ENCODE data around the gene CCL1.

The CCL1 gene

DNA sequence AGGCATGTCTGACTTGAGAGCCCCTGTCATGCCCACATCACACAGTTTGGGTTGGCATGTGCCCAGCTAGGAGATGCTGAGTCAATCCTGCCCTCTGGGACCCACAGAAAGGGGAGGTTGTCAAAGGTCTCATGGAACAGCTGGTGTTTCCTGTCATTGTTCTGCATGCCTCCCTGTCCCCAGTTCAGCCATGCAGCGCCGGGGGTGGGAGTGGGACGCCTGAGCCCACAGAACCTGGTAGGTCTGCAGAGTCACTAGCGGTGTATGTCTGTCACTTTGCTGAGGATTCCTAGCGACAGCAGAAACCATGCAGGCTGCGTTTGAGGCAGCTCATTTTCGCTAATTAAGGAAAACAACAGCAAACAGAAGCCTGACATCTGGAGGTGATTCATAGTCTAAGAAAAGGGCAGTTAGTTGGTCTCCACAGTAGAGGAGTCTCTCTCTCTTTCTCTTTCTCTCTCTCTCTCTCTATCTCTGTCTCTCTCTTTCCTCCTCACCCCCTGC, 19.6 kb upstream of the CCL1 start:
- DNase-seq = peak; percentile 6

DNA sequence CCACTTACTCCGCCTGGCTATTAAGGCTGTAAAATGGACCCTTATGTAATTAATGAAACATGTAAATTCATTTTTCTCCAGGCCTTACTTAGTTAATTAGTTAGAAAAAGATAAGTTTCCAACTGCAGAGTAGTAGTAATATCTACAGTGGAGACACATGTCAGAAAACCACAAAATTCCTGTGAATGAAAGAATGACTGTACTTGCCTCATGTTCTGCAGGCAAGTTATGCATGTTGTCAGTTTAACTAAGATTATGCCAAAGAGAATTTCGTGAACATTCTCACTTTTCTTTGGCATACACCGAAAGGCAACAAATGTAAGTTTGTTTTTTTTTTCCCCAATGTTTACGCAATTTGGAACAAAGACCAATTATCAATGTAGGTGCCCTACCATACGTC, 16.8 kb upstream of the CCL1 start:
- DNase-seq = no peak

DNA sequence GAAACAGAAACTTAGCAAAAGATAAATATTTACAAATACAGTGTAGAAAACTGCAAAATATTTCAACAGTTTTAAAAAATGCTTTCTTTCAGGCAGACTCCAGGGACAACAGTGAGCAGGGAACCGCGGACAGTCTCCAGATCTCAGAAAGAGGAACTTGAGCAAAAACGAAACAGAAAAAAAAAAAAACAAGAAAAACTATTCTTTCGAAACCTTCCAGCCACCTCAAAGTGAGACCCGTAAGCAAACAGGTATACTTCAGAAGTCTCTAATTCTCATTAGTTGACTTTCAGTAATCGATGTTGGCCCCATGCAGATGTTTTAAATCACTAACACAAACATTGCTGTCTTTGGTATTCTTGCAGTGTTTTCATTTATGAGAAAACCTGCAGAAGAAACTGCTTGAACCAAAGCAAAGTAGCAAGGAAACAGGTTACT, 15.7 kb upstream of the CCL1 start:
- DNase-seq = no peak

DNA sequence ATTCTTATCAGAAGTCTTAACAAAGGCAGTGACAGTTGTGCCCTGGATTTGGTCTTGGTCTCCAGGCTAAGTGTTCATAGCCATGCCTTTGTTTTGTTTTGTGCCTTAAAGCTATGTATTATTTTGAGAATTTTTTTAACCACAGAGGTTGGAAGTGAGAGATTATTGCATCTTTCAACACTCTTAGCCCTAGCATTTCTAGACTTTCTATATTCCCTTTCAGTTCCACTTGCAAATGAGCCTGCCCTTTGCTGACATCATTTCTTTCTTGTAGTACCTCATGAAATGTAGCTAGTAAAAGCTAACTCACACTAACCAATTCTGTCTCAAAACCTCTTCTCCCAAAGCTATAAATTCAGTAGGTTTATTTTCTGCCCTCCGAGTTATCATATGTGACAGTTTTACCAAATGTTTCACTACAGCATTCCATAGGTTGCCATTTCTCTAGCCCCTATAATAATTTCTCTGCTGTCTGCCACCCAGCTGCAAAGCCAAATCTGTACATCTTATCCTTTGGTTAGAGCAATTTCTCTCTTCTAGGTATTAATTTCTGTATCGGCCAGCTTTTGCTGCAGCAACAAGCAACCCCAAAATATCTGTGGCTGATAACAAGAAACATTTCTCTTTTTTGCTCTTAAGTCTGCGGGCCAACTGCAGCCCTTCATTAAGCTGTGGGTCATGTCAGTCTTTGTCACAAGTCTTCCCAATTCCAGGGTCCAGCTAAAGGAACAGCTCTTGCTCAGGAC, 14.2 kb upstream of the CCL1 start:
- DNase-seq = no peak

DNA sequence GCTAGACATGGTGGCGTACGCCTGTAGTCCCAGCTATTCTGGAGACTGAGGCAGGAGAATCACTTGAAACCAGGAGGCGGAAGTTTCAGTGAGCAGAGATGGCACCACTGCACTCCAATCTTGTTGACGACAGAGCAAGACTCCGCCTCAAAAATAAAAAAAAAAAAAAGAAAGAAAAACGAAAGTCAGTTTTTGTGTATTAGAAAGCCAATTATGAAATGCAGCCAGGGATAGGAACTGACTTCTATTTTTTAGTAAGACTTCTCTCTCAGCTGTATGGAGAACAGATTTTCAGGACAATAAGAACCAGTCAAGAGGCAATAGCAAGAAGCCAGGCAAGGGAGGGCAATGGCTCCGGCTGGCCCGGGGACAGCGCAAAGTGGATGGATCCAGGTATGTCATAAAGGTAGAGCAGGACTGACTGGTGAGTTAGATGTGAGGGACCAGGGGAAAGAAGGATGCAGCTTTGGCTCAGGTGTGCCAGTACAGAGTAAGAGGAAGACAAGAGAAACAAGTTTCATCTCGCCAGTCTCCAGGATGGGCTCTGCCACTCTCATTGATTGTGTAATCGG, 12.5 kb upstream of the CCL1 start:
- DNase-seq = no peak

DNA sequence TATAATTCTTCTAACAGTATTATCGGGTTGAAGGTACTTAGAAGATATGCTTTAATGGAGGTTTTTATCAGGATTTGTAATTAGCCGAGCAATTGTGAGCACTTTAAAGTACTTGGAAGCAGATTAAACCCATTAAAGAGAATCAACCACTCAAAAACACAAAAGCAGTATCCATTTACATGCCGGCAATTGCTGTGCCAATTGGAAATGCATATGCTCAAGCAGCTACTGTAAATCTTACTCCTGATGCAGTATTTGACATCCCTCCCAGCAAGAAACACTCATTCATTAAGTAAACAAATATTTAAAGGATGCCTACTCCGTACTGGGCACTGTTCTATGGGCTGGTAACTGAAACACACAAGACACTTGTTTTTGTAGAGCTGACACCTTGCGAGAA, 11.4 kb upstream of the CCL1 start:
- DNase-seq = no peak

DNA sequence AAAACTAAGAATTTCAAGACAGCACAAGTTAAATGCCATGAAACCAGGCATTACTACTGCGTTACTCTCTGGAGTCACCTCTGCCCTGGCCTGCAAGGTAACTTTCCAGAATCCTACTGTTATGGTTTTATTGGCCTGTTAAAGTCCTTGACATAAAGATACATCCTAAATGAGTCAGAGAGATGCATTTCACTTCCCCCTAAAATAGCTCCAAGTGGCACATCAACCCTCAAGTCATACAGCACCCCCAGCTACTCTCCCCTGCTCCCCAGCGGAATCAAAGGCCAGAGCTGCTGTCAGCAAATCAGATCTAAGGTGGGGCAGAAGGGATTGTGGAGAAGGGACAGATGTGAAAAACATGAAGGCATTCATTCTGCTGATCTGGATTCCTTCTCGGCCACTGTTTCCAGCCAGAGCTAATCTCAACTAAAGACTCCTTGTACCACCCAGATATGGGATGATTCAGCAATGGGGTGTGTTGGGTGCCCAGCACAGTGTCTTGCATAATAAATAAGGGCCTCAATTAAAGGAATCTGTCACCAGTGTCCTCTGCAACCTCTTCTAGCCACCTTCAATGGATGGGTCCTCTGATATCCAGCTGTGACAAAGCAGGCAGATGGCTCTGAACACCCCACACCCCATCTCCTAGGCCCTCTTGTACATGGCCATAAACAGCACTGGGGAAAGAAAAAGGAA, 8.5 kb upstream of the CCL1 start:
- DNase-seq = no peak

DNA sequence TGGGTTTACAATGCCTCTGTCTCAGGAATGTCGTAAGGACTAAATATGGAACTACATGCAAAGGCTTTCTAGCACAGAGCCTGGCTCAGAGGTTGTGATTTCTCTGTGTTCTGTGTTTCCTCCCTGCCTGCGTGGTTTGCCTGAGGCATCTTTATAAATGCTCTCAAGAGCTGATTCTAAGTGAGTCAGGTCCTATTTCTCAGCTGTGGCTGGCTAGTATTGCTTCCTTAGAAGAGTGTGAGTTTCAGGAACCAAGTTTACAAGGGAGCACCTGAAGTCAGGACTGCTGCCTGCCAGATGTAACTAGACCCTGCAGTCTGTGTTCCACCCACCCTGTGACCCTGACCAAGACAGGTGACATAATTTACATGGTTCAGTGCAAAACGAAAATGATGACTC, 8.0 kb upstream of the CCL1 start:
- no peak for DNase-seq

DNA sequence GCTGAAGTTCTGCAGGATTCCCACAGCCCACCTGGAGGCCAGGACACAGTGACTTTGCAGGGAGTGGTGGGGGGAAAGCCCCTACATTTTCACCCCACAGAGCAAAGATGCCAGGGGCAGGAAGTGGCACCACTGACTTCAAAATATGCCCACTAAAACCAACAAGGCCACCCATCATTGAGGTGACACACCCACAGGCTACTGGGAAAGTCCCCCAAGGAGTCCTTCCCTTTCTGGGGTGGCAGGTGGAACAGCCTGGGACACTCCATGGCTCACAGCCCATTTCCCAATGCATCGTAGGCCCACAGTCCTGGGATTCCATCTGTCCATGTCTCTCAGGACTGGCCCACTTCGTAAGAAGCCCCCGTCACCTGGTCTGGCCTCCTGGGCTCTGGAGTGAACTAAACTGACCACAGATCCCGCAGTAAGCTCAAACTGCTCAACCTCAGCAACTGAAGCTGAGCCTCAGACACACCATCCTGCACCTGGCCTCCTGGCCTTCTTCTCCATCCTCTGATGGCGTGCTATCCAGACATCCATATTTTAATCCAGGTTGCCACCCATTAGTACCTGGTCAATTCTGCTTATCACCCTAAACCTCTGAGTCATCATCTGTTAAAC, 7.5 kb upstream of the CCL1 start:
- DNase-seq = no peak

DNA sequence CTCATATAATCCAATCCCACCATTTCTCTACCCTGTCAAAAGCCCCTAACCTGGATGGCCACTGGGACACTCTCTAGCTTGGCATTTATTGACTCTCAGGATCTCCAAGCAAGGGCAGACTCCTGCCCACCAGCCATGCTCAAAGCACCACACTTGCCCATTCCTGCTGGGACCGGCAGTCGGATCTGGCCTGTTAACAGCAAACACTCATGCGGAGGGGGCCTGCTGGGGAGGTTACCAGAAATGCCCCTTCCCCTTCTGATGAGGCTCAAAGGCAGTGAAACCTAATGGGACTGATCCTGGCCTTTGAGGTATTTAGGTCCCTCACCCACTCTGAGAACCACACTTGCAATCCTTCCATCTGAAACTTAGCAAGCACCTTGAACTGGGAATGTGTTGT, 6.5 kb upstream of the CCL1 start:
- no peak for DNase-seq

DNA sequence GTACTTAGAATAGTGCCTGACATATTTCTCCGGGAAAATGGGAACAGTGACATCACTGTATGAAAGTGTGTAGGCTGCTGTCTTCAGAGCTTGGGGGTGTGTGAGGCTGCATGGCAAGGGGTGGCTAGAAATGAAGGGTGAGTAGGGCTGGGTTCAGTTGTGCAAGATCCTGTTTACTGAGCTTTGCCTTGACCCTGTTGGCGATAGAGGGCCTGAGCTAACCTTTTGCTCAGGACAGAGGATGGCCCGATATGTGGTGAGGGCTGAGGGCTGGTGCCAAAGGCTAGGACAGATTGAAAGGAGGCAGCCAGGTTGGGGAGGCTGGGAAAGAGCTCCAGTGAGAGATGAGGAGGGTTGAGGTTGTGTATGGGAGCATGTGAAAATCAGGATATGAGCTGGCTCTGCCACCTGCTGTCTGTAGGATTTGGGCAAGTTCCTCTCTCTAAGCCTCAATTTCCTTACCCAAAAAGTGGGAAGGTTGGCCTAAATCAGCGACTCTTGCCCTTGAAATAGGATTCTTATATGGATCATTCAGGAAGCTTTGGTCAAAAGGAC, 6.0 kb upstream of the CCL1 start:
- DNase-seq = no peak

DNA sequence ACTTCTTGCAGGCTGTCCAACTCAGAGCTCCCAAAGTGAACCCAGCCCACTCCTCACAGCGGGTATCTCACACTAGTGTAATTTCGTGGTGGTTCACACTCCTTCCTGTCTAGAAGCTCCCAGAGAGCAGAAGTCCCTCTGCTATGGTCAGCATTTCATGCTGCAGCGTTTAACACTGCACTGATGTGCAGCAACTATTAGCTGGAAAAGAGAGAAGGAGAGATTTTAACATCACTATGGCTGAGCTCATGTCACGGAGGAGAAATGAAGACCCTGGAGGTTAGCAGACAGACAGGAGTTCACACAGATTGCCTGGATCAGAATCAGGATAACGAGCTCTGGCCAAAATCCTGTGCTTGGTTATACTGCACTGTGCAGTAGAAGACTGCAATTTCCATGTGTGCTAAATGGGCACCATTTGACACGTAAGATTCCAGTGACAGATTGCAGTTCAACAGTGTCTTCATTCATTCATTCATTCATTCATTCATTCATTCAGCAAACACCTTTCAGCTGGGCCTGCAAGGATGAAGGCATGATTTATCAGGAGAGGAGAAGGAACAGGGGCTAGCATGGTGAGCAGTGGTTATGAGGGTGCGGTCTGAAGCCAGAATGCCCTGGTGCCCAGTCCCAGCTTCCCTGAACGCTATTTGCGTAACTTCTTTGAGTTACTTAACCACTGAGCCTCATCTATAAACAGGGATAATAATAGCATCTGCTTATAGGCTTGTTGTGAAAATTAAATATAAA, 5.3 kb upstream of the CCL1 start:
- no peak for DNase-seq

DNA sequence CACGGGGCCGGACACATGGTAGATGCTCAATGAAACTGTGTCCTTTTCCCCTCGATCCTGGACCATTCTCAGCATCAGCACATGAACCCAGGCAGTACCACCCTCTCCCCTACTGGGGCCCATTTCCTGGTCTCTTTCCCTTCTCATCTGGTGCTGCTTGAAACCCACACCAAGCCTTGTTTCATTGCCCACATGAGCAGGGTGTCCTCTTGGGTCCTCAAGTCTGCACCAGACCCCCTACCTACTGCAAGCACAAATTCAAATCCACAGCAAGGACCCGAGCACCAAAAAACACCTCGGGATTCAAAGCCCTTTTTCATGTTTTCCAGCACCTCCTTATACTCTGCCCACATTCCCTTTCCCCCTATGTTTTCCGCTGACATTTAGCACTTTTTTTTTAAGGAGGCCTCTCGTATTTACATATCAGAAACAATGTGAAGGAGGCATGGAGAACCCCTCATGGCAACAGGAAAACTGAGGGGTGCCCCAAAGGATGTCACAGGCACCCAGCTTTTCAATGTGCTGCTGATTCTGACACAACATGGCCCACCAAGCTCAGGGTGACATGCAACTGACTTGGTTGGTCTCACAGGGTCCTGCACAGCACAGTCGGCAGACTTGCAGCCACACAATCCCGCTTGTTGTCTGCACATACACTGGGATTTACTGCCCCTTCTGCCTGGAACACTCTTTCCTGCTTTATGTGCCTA, 4.6 kb upstream of the CCL1 start:
- DNase-seq = no peak

DNA sequence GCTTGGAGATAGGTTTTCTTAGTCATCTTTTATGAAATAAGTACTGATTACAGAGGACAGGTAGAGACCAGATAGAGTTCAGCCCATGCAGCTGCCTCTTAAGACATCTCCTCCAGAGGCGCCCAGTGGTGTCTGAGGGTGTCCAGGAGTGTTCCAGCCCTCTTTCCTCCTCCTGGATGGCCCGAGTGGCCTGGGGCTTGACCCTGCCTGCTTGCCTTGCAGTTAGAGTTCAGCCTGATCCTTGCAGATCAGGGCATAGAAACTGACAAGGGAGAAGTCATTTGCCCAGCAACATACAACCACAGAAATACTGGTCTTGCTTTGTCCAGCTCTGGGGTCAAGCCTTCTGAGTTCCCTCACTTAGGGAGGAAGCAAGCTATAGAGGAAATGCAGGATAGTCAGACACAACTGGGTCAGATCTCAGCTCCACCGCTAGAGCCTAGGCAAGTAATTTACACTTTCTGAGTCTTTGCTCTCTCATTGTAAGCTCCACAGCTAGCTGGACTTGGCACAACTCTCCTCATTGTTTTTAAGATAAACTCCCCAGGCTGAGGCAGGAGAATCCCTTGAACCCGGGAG, 3.6 kb upstream of the CCL1 start:
- no peak for DNase-seq

DNA sequence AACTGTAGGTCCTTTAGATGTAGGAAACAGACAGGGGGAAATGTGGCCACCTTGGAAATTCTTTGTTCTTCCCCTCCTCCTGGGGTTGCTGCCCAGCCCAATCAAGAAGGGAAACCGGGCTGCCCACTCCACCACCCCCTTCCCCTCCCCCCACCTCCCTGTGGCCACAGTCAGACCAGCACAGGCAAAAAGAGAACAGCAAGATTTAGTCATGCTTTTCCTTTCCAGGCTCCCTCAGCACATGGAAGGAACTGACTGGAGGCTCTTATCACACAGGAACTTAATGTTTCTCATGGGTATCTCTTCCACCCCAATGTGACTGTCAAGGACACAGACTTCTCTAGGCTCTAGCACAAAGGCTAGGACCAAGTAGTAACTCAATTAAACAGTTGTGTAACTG, 3.0 kb upstream of the CCL1 start:
- no peak for DNase-seq

DNA sequence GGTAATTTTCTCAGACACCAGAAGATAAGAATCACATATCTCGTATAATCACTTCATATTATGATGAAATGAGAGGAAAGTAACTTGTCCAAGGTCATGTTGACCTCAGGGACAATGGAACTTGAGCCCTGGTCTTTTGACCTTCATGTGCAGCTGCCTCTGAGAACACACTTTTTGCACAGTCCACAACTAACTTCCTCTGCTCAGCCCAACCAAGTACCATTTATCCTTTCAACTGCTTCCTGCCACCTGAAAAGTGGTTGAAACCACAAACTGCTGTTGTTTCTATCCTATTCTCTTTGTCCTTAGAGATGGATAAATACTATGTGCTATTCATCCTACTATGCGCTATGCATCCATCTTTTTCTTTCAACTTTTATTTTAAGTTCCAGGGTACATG, 2.3 kb upstream of the CCL1 start:
- no peak for DNase-seq

DNA sequence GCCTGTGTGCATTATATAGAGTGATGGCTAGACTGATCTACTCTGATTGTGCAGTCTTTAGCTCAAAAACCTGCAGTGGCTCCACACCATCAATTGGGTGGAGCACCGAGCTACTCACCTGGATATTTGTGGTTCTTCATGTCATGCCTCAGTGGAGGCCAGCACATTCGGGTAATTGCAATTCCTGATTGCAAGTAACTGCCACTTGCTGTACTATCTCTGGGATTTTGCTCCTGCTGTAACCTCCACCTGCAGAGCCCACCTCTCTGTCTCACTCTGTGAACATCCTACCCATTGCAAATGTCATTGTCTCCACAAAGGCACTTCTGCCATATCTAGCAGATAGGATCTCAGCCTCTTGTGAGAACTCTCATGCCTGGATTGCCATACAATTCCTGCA, 1.7 kb upstream of the CCL1 start:
- DNase-seq = no peak

DNA sequence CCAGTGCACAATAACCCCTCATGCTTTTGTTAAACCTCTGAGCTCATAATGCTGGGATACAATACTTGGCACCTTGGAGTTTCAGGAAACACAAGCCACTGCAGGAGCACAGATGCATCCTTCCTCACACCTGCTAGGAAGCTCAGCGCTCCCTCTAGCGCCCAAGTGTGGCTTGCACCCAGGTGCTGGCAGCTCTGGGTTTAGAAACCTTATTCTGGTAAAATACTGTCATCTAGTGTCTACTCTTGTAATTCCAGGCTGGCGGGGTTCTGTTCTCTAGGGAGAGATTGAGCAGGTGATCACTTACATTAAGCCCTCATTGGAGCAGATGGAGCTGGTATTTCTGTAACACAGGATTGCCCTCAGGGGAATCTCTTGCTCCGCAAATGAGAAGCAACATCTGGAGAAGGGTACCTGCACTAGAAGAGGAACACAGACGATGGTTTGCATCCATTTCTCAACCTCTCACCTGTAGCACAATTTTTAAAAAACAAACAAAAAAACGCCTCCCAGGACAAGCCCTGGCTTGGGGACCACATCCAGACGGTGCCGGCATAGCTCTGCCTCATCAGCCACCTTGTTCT, 1.5 kb downstream of the CCL1 start:
- DNase-seq = peak; percentile 58

DNA sequence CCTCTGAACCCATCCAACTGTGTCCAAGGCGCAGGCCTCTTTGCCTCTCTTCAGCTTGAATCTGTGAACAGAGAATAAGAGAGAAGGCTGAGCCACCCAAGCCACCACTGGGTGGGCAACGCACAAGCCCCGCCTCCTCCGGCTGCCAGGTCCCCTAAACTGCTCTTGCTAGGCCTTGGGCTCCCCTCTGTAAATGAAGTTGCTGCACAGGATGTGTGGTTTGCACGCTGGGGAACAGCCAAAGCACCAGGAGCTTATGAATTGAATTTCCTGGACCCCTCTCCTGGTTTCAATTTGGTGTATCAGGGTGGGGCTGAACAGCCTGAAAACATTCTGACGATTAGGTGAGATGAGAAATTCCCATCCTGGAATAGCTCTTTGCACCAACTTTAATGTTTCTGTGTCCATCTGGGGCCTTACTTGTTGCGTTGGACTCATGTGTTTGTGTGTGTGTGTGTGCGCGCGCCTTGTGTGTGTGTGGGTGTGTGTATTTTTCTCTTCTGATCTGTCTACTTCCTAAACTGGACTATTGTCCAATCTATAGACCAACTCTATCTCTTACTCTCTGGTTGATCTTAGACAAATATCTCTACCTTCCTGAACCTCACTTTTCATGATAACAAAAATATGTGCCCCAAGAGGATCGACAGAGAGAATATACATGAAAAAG, 2.3 kb downstream of the CCL1 start:
- DNase-seq = no peak

DNA sequence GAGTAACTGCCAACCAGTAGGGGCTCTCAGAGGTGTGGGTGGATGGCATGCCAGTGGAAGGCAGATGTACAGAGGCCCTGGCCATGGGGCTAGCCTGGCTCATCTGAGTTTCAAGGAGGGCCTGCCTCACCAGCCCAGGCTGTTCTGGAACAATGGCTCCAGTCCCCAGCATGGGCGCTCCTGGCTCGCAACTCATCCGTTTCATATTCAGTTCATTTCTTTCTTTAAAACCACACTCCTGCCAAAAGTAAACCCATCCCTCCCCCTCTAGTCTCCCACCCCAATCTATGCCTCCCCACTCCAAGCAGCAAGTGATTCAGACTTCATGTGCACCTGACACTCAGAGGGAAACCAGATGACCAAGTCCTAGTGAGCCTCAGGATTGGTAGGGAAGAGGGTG, 4.4 kb downstream of the CCL1 start:
- DNase-seq = no peak

DNA sequence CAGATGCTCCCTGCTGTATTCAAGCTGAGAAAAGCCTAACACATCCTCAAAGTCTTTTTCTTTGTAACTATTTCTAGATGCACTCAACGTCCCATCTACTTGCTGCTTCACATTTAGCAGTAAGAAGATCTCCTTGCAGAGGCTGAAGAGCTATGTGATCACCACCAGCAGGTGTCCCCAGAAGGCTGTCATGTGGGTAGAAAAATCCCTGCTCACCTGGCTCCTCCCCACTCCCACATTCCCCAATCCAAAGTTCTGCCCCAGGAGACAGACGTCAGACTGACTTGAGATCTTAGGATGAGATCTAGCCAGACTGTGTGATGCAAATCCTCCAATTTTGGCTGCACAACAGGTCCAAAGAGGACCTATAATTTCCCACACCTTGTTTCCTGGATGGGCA, 5.6 kb downstream of the CCL1 start:
- no peak for DNase-seq

Measured in stimulated activated CD4-positive, alpha-beta T cell treated with anti-CD3 and anti-CD28 coated beads, Interleukin-12 subunit alpha, Interleukin-12 subunit beta, amount 100 ng/mL, for 4 hours (primary cell).